WTC11 (cell line): ENCODE measurements around the gene AKIRIN1.

Experiments used
- CTCF ChIP-seq: fragments of 200-600 bp; IDR thresholded peaks from 2 replicates; pipeline ENCODE4 v1.8.0; 2022; ENCODE audit warnings: antibody characterized with exemption
- FOXP1 ChIP-seq: sonication (generic); formaldehyde crosslinking; IDR thresholded peaks from 2 replicates; pipeline ENCODE4 v1.8.0; 2022; ENCODE audit warnings: missing genetic modification reagents, mild to moderate bottlenecking, moderate library complexity, borderline replicate concordance
- NR3C1 ChIP-seq: sonication (generic); formaldehyde crosslinking; conservative IDR thresholded peaks from 2 replicates; pipeline ENCODE4 v1.8.1; 2023; ENCODE audit warnings: low read depth, mild to moderate bottlenecking, missing genetic modification reagents
- TF ChIP-seq, protein P1 (sequence below): sonication (generic); formaldehyde crosslinking; IDR thresholded peaks from 2 replicates; pipeline ENCODE4 v1.8.0; 2022; ENCODE audit warnings: mild to moderate bottlenecking, missing genetic modification reagents

- no peak for TF ChIP-seq CTCF
- TF ChIP-seq, protein P1, sequence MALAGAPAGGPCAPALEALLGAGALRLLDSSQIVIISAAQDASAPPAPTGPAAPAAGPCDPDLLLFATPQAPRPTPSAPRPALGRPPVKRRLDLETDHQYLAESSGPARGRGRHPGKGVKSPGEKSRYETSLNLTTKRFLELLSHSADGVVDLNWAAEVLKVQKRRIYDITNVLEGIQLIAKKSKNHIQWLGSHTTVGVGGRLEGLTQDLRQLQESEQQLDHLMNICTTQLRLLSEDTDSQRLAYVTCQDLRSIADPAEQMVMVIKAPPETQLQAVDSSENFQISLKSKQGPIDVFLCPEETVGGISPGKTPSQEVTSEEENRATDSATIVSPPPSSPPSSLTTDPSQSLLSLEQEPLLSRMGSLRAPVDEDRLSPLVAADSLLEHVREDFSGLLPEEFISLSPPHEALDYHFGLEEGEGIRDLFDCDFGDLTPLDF (CRISPR knock-in tag) = no peak
- no peak for TF ChIP-seq NR3C1
- no peak for TF ChIP-seq FOXP1 (CRISPR knock-in tag)
Measured at GRCh38 chr1:39021426-39021825, 30.4 kb downstream of the AKIRIN1 start.
